H9 (cell line): Measurements from ENCODE around the gene STK32C. TPM values are rescaled to one million over a fixed set of nuclear protein-coding genes. Genes with fewer than 3 reads are reported as not detected.
A peak's percentile ranks its signal among the peaks of the same experiment; 100 is the strongest.

Experiments
- DNase-seq: peaks from one replicate; pipeline ENCODE4 v3.0.0-alpha.2; 2017
- H2AFZ ChIP-seq: one replicate; pipeline ENCODE4 v1.6.1; 2013; ENCODE audit warnings: mild to moderate bottlenecking, low read length, control low read depth, moderate library complexity
- H2AK5ac ChIP-seq: 2 replicates; pipeline ENCODE4 v1.6.1; 2013; ENCODE audit warnings: low read length, control low read depth, mixed read lengths; ENCODE audit not compliant: insufficient read length
- H2BK120ac ChIP-seq: one replicate; pipeline ENCODE4 v1.6.1; 2013; ENCODE audit warnings: low read depth, mild to moderate bottlenecking, low read length, control low read depth, inconsistent platforms; ENCODE audit not compliant: poor library complexity, severe bottlenecking
- H2BK12ac ChIP-seq: 2 replicates; pipeline ENCODE4 v1.6.1; 2013; ENCODE audit warnings: low read length, control low read depth, mixed read lengths, low read depth; ENCODE audit not compliant: insufficient read length
- H2BK15ac ChIP-seq: 2 replicates; pipeline ENCODE4 v1.6.1; 2013; ENCODE audit warnings: low read depth, low read length, control low read depth
- H2BK20ac ChIP-seq: one replicate; pipeline ENCODE4 v1.6.1; 2013; ENCODE audit warnings: low read depth, mild to moderate bottlenecking, low read length, control low read depth, inconsistent platforms; ENCODE audit not compliant: poor library complexity, severe bottlenecking
- H2BK5ac ChIP-seq: 2 replicates; pipeline ENCODE4 v1.6.1; 2013; ENCODE audit warnings: low read length, control low read depth, mixed read lengths; ENCODE audit not compliant: insufficient read length
- H3K14ac ChIP-seq: 2 replicates; pipeline ENCODE4 v1.6.1; 2013; ENCODE audit warnings: low read length, control low read depth; ENCODE audit not compliant: insufficient read depth
- H3K18ac ChIP-seq: 2 replicates; pipeline ENCODE4 v1.6.1; 2013; ENCODE audit warnings: low read depth, mild to moderate bottlenecking, mixed read lengths, low read length, control low read depth; ENCODE audit not compliant: insufficient read length
- H3K23ac ChIP-seq: 2 replicates; pipeline ENCODE4 v1.6.1; 2013; ENCODE audit warnings: low read length, control low read depth, mixed read lengths, low read depth; ENCODE audit not compliant: insufficient read length
- H3K23me2 ChIP-seq: 2 replicates; pipeline ENCODE4 v1.6.1; 2013; ENCODE audit warnings: low read depth, mild to moderate bottlenecking, mixed read lengths, low read length, control low read depth; ENCODE audit not compliant: insufficient read length, poor library complexity, severe bottlenecking
- H3K27ac ChIP-seq: 2 replicates; pipeline ENCODE4 v1.5.1; 2013; ENCODE audit warnings: low read length, control low read depth, mixed read lengths, low read depth; ENCODE audit not compliant: insufficient read length
- H3K27me3 ChIP-seq: 2 replicates; pipeline ENCODE4 v1.6.1; 2013; ENCODE audit warnings: low read length, control low read depth, inconsistent platforms; ENCODE audit not compliant: insufficient read depth
- H3K4ac ChIP-seq: 2 replicates; pipeline ENCODE4 v1.6.1; 2013; ENCODE audit warnings: low read depth, mild to moderate bottlenecking, control low read depth, inconsistent platforms, low read length, moderate library complexity
- H3K4me1 ChIP-seq: 2 replicates; pipeline ENCODE4 v1.6.1; 2013; ENCODE audit warnings: low read length, control low read depth, inconsistent platforms; ENCODE audit not compliant: insufficient read depth
- H3K4me2 ChIP-seq: 2 replicates; pipeline ENCODE4 v1.6.1; 2013; ENCODE audit warnings: low read length, control low read depth, mixed read lengths; ENCODE audit not compliant: insufficient read length, insufficient read depth
- H3K56ac ChIP-seq: 2 replicates; pipeline ENCODE4 v1.6.1; 2013; ENCODE audit warnings: low read depth, mild to moderate bottlenecking, mixed read lengths, low read length, control low read depth; ENCODE audit not compliant: insufficient read length
- H3K79me1 ChIP-seq: 2 replicates; pipeline ENCODE4 v1.6.1; 2013; ENCODE audit warnings: low read depth, mild to moderate bottlenecking, moderate library complexity, low read length, control low read depth, inconsistent platforms; ENCODE audit not compliant: insufficient read depth, poor library complexity, severe bottlenecking
- H3K79me2 ChIP-seq: 2 replicates; pipeline ENCODE4 v1.6.1; 2013; ENCODE audit warnings: low read length, control low read depth, inconsistent platforms; ENCODE audit not compliant: insufficient read depth
- H3K9ac ChIP-seq: 2 replicates; pipeline ENCODE4 v1.6.1; 2013; ENCODE audit warnings: low read length, control low read depth, mixed read lengths; ENCODE audit not compliant: insufficient read length; ENCODE audit errors: extremely low read depth
- H3K9me3 ChIP-seq: one replicate; pipeline ENCODE4 v1.6.1; 2013; ENCODE audit warnings: low read depth, low read length, inconsistent platforms; ENCODE audit not compliant: control insufficient read depth
- H3T11ph ChIP-seq: one replicate; pipeline ENCODE4 v1.6.1; 2013; ENCODE audit warnings: mild to moderate bottlenecking, low read length, control low read depth, inconsistent platforms
- H4K20me1 ChIP-seq: one replicate; pipeline ENCODE4 v1.6.1; 2013; ENCODE audit not compliant: control insufficient read depth, insufficient read length, insufficient read depth
- H4K5ac ChIP-seq: 2 replicates; pipeline ENCODE4 v1.6.1; 2013; ENCODE audit warnings: low read depth, mild to moderate bottlenecking, mixed read lengths, low read length, control low read depth; ENCODE audit not compliant: insufficient read length
- H4K8ac ChIP-seq: replicated peaks from 2 replicates; pipeline ENCODE4 v1.6.1; 2013; ENCODE audit warnings: low read length, control low read depth, mixed read lengths, low read depth; ENCODE audit not compliant: insufficient read length
- H4K91ac ChIP-seq: 2 replicates; pipeline ENCODE4 v1.6.1; 2013; ENCODE audit warnings: low read depth, mild to moderate bottlenecking, moderate library complexity, mixed read lengths, low read length, control low read depth; ENCODE audit not compliant: insufficient read length
- H3K27ac Mint-ChIP-seq, 3 experiments: 2 replicates in 2 of 3; 3 replicates in 1 of 3; pipeline ENCODE4 v1.8.0; 2020 to 2021; ENCODE audit warnings: mixed read lengths in 3 of 3, mild to moderate bottlenecking in 1 of 3, moderate library complexity in 1 of 3
- H3K27me3 Mint-ChIP-seq: 2 replicates; pipeline ENCODE4 v1.8.0; 2021; ENCODE audit warnings: low read depth, mild to moderate bottlenecking, moderate library complexity, mixed read lengths
- H3K36me3 Mint-ChIP-seq, 3 experiments: 2 replicates in 2 of 3; 3 replicates in 1 of 3; pipeline ENCODE4 v1.8.0; 2020 to 2021; ENCODE audit warnings: low read depth in 3 of 3, mixed read lengths in 3 of 3; ENCODE audit not compliant: insufficient read depth in 1 of 3
- H3K4me1 Mint-ChIP-seq, 2 experiments: 2 replicates each; pipeline ENCODE4 v1.8.0; 2020; ENCODE audit warnings: mixed read lengths in 2 of 2
- H3K4me3 Mint-ChIP-seq, 2 experiments: 2 replicates in 1 of 2; 3 replicates in 1 of 2; pipeline ENCODE4 v1.8.0; 2020 to 2021; ENCODE audit warnings: mild to moderate bottlenecking in 2 of 2, mixed read lengths in 2 of 2, moderate library complexity in 1 of 2
- H3K9me3 Mint-ChIP-seq, 2 experiments: 2 replicates in 1 of 2; 3 replicates in 1 of 2; pipeline ENCODE4 v1.8.0; 2020; ENCODE audit warnings: mild to moderate bottlenecking in 2 of 2, mixed read lengths in 2 of 2, moderate library complexity in 1 of 2
- WGBS: extraction: QIAGEN DNeasy Blood & Tissue Kit; methylation state at CpG from one replicate; pipeline ENCODE4 v1.1.7; 2013; ENCODE audit warnings: missing lambda C conversion rate, low lambda C conversion rate, mixed read lengths; ENCODE audit not compliant: insufficient read length; ENCODE audit errors: extremely low coverage; 5-methylcytosine and 5-hydroxymethylcytosine counted together
- total RNA-seq: library from RNA; stranded (reverse); gene quantifications from 2 replicates; pipeline ENCODE4 v1.2.1, GENCODE V29; 2021
- TF ChIP-seq, protein P1 (sequence below): fragments of 200-600 bp; sonication (generic); conservative IDR thresholded peaks from 3 replicates; pipeline ENCODE4 v1.8.0; 2021; ENCODE audit warnings: antibody characterized with exemption, mild to moderate bottlenecking

The STK32C gene
- total RNA-seq, 1 experiment from 2014 or later = 11.3 TPM

DNA sequence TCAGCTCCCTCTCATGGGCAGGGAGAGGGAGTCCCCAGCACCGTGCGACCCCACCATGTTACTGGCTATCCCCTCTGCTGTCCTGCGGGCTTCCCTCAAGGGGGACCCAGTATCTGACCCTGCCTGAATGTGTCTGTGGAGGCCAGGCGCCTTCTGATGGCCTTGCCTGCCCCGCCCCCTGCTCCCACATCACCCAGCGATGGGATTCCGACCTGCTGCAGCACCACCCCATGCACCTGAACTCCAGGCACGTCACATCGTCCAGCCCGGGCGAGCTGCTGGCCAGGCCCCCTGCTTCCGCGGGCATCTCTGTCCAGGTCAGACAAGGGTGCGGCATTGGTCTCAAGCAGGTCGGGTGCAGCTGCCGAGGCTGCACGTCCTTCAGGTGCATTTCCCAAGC lies 43.2 kb upstream of the STK32C start:
- TF ChIP-seq, protein P1, sequence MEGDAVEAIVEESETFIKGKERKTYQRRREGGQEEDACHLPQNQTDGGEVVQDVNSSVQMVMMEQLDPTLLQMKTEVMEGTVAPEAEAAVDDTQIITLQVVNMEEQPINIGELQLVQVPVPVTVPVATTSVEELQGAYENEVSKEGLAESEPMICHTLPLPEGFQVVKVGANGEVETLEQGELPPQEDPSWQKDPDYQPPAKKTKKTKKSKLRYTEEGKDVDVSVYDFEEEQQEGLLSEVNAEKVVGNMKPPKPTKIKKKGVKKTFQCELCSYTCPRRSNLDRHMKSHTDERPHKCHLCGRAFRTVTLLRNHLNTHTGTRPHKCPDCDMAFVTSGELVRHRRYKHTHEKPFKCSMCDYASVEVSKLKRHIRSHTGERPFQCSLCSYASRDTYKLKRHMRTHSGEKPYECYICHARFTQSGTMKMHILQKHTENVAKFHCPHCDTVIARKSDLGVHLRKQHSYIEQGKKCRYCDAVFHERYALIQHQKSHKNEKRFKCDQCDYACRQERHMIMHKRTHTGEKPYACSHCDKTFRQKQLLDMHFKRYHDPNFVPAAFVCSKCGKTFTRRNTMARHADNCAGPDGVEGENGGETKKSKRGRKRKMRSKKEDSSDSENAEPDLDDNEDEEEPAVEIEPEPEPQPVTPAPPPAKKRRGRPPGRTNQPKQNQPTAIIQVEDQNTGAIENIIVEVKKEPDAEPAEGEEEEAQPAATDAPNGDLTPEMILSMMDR = no peak
- Histone ChIP-seq H4K20me1 (no peaks in the 10 kb centered on the region), H2BK15ac (no peak overlapping the region), H3K27me3 (no peaks in the 10 kb centered on the region), H3K4ac (no peak overlapping the region), H3K79me1 (no peaks in the 10 kb centered on the region), H2BK120ac (no peak overlapping the region), H3K23ac (no peak overlapping the region), H3K14ac (no peak overlapping the region), H4K91ac (no peak overlapping the region), H3K9ac (no peak overlapping the region), H4K8ac (no peak overlapping the region), H2BK20ac (no peak overlapping the region), H2BK12ac (no peak overlapping the region), H3K23me2 (no peaks in the 10 kb centered on the region), H3K9me3 (no peaks in the 10 kb centered on the region), H3T11ph (no peak overlapping the region), H3K27ac (no peak overlapping the region), H2AFZ (no peak overlapping the region), H4K5ac (no peak overlapping the region), H3K79me2 (no peaks in the 10 kb centered on the region), H3K4me2 (no peak overlapping the region), H3K56ac (no peak overlapping the region), H2AK5ac (no peak overlapping the region), H3K18ac (no peak overlapping the region), H3K4me1 (no peaks in the 10 kb centered on the region), H2BK5ac (no peak overlapping the region)
- DNase-seq = no peak
- Mint-ChIP-seq H3K27me3 (peaks cover 5% of the 10 kb centered on the region), H3K4me1 (peaks cover 6 to 15% of the 10 kb centered on the region in 2 experiments; a peak in 3 of 4 replicates), H3K27ac (peak overlapping the region in 1 of 3 experiments; percentile 77; a peak in 1 of 7 replicates), H3K4me3 (no peak overlapping the region), H3K36me3 (no peaks in the 10 kb centered on the region; a peak in 1 of 7 replicates), H3K9me3 (no peaks in the 10 kb centered on the region)
- no CpG with 5 or more reads among the region's 17 CpGs for WGBS
